ENCODE measurements around the gene RIOK1.

DNA sequence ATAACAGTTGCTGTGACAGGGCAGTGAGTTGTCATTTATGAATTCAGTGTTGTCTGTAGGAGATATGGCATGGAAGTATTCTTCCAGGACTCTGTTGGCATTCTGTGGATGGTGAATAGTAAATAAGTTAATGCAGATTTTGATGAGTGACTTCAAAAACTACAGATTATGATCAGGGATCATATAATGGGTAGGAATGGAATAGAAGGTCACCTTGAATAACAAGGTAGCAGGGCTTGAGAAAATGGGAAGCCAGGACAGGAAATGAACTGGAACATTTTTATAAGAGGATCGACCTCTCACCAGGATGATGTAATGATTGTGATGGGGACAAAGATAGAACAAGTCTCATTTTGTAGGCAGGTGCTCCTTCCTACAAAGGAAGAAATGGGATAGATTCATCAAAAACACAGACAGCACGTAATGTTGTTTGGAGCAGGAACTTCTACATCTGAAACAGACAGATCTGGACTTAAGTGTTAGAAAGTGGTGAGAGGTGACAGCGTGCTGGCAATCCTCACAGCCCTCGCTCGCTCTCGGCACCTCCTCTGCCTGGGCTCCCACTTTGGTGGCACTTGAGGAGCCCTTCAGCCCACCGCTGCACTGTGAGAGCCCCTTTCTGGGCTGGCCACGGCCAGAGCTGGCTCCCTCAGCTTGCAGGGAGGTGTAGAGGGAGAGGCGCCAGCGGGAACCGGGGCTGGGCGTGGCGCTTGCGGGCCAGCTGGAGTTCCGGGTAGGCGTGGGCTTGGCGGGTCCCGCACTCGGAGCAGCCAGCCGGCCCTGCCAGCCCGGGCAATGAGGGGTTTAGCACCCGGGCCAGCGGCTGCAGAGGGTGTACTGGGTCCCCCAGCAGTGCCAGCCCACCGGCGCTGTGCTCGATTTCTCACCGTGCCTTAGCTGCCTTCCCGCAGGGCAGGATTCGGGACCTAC lies 45.8 kb upstream of the RIOK1 start:
- TF ChIP-seq, protein P1, sequence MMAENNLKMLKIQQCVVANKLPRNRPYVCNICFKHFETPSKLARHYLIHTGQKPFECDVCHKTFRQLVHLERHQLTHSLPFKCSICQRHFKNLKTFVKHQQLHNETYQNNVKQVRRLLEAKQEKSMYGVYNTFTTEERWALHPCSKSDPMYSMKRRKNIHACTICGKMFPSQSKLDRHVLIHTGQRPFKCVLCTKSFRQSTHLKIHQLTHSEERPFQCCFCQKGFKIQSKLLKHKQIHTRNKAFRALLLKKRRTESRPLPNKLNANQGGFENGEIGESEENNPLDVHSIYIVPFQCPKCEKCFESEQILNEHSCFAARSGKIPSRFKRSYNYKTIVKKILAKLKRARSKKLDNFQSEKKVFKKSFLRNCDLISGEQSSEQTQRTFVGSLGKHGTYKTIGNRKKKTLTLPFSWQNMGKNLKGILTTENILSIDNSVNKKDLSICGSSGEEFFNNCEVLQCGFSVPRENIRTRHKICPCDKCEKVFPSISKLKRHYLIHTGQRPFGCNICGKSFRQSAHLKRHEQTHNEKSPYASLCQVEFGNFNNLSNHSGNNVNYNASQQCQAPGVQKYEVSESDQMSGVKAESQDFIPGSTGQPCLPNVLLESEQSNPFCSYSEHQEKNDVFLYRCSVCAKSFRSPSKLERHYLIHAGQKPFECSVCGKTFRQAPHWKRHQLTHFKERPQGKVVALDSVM (CRISPR knock-in tag; IDR thresholded peaks at IDR 0.05): no peak
- no peak for TF ChIP-seq ZNF350 (CRISPR knock-in tag; IDR thresholded peaks at IDR 0.05; ENCODE audit: borderline replicate concordance, low read depth)
- no peak for TF ChIP-seq SMC3 (IDR thresholded peaks at IDR 0.05; ENCODE audit: low read length)
- TF ChIP-seq, protein P2, sequence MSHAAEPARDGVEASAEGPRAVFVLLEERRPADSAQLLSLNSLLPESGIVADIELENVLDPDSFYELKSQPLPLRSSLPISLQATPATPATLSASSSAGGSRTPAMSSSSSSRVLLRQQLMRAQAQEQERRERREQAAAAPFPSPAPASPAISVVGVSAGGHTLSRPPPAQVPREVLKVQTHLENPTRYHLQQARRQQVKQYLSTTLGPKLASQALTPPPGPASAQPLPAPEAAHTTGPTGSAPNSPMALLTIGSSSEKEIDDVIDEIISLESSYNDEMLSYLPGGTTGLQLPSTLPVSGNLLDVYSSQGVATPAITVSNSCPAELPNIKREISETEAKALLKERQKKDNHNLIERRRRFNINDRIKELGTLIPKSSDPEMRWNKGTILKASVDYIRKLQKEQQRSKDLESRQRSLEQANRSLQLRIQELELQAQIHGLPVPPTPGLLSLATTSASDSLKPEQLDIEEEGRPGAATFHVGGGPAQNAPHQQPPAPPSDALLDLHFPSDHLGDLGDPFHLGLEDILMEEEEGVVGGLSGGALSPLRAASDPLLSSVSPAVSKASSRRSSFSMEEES (CRISPR knock-in tag; IDR thresholded peaks at IDR 0.05): no peak
- no peak for TF ChIP-seq SRF (IDR thresholded peaks at IDR 0.05; ENCODE audit: low read depth, low read length)
- TF ChIP-seq, protein P3, sequence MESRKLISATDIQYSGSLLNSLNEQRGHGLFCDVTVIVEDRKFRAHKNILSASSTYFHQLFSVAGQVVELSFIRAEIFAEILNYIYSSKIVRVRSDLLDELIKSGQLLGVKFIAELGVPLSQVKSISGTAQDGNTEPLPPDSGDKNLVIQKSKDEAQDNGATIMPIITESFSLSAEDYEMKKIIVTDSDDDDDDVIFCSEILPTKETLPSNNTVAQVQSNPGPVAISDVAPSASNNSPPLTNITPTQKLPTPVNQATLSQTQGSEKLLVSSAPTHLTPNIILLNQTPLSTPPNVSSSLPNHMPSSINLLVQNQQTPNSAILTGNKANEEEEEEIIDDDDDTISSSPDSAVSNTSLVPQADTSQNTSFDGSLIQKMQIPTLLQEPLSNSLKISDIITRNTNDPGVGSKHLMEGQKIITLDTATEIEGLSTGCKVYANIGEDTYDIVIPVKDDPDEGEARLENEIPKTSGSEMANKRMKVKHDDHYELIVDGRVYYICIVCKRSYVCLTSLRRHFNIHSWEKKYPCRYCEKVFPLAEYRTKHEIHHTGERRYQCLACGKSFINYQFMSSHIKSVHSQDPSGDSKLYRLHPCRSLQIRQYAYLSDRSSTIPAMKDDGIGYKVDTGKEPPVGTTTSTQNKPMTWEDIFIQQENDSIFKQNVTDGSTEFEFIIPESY (CRISPR knock-in tag; IDR thresholded peaks at IDR 0.05): 0 out of 2 replicates have a peak, but pooled peaks have one; percentile 36
- no peak for TF ChIP-seq CTCF (CRISPR knock-in tag; IDR thresholded peaks at IDR 0.05)
- TF ChIP-seq POLR2A (IDR thresholded peaks at IDR 0.05; ENCODE audit: insufficient read depth in 1 of 2, low read depth in 2 of 2, low read length in 2 of 2): no peak
- TF ChIP-seq ZBTB14 (CRISPR knock-in tag; IDR thresholded peaks at IDR 0.05): no peak
- TF ChIP-seq NR2C2 (CRISPR knock-in tag; IDR thresholded peaks at IDR 0.05; ENCODE audit: borderline replicate concordance): no peak
- no peak for TF ChIP-seq POLR2AphosphoS5 (IDR thresholded peaks at IDR 0.05; ENCODE audit: low read depth, low read length)
- TF ChIP-seq MED13 (CRISPR knock-in tag; IDR thresholded peaks at IDR 0.05): no peak
- TF ChIP-seq MXD4 (CRISPR knock-in tag; IDR thresholded peaks at IDR 0.05): no peak
- TF ChIP-seq RNF2 (conservative IDR thresholded peaks at IDR 0.05; ENCODE audit: low read depth): no peak

All from HepG2 (cell line).